ENCODE measurements around the gene LGALS1.

Gene LGALS1

DNA sequence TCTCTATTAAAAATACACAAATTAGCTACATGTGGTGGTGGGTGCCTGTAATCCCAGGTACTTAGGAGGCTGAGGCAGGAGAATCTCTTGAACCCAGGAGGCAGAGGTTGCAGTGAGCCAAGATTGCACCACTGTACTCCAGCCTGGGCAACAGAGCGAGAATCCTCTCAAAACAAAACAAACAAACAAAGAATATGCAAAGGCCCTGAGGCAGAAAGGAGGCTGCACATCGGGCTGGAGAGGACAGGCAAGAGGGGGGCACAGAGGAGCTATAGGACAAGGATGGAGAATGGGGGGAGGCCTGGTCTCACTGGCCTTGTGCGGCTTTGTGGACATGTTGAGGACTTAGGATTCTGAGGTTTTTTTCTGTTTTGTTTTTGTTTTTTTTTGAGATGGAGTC is 29.8 kb downstream of the LGALS1 start:
- no peak for TF ChIP-seq CTCF (IDR thresholded peaks at IDR 0.05; ENCODE audit: low read depth, low read length, missing control alignments)
- in situ Hi-C loops (cut with HindIII; ENCODE audit: low pct_ligation_motif_present, low sequenced_read_pairs): no loop called here
- Histone ChIP-seq H3K4me3 (ENCODE audit: low read depth, low read length) (no peak overlapping the region), H3K36me3 (replicated peaks) (no peaks in the 10 kb centered on the region), H3K27ac (no peak overlapping the region), H3K27me3 (replicated peaks) (no peaks in the 10 kb centered on the region)
- no peak for DNase-seq

DNA sequence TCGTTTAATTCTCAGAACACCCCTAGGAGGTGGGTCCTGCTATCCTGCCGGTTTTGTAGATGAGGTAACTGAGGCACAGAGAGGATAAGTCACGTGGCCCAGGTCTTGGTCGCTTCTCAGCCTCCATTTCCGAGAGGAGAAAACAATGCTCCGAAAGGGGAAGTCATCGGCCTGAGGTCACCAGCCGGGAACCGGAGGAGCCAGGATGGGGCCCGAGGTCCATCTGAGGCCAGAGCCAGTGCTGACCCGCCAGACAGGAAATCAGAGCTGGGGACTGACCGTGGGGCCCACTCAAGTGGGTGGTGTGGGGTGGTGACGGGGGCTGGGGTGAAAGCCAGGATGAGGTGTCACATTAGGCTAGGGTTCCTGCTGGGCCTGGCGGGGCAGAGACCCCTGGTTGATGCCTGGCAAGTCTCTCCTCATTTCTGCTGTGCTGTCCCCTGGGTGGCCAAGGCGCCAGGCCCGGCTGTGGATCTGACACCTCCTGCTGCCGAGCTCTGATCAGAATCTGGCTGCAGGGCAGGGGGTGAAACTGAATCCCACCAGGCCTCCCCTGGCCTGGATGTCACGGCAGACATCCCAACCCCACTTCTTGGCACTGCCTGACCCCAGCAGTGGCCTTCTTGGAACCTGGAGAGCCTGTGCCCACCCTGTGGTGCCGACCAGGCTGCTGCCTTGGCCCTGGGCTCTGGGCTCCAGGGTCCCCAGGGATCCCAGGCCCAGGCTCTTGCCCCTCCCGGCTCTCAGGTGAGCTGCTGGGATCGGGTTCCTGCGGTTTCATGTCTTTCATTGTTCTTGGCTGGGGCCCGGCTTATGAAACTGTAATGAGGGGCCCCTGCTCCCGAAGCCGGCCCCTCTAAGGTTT is 33.4 kb downstream of the LGALS1 start:
- no peak for DNase-seq
- no peak for TF ChIP-seq CTCF (IDR thresholded peaks at IDR 0.05; ENCODE audit: low read depth, low read length, missing control alignments)
- Histone ChIP-seq H3K27me3 (replicated peaks) (no peaks in the 10 kb centered on the region), H3K36me3 (replicated peaks) (no peaks in the 10 kb centered on the region), H3K27ac (no peak overlapping the region), H3K4me3 (ENCODE audit: low read depth, low read length) (no peak overlapping the region)
- in situ Hi-C loops (cut with HindIII; ENCODE audit: low pct_ligation_motif_present, low sequenced_read_pairs): no loop called here

- no peak overlapping the region for H3K4me3 ChIP-seq (ENCODE audit: low read depth, low read length)
- DNase-seq: no peak
- in situ Hi-C loops (cut with HindIII; ENCODE audit: low pct_ligation_motif_present, low sequenced_read_pairs): no loop called here
- no peaks in the 10 kb centered on the region for H3K27me3 ChIP-seq (replicated peaks)
- no peak overlapping the region for H3K27ac ChIP-seq
- no peaks in the 10 kb centered on the region for H3K36me3 ChIP-seq (replicated peaks)
- no peak for TF ChIP-seq CTCF (IDR thresholded peaks at IDR 0.05; ENCODE audit: low read depth, low read length, missing control alignments)
Measured at GRCh38 chr22:37709445-37709765, 34.0 kb downstream of the LGALS1 start.

- in situ Hi-C loops (cut with HindIII; ENCODE audit: low pct_ligation_motif_present, low sequenced_read_pairs): no loop called here
- H3K27me3 ChIP-seq (replicated peaks): no peaks in the 10 kb centered on the region
- H3K4me3 ChIP-seq (ENCODE audit: low read depth, low read length): no peak overlapping the region
- no peak overlapping the region for H3K27ac ChIP-seq
- no peak for TF ChIP-seq CTCF (IDR thresholded peaks at IDR 0.05; ENCODE audit: low read depth, low read length, missing control alignments)
- H3K36me3 ChIP-seq (replicated peaks): no peaks in the 10 kb centered on the region
- DNase-seq: no peak
Measured at GRCh38 chr22:37710675-37711074, 35.2 kb downstream of the LGALS1 start.

- no peaks in the 10 kb centered on the region for H3K27me3 ChIP-seq (replicated peaks)
- TF ChIP-seq CTCF (IDR thresholded peaks at IDR 0.05; ENCODE audit: low read depth, low read length, missing control alignments): no peak
- DNase-seq: no peak
- no peak overlapping the region for H3K27ac ChIP-seq
- in situ Hi-C loops (cut with HindIII; ENCODE audit: low pct_ligation_motif_present, low sequenced_read_pairs): no loop called here
- no peak overlapping the region for H3K4me3 ChIP-seq (ENCODE audit: low read depth, low read length)
- H3K36me3 ChIP-seq (replicated peaks): no peaks in the 10 kb centered on the region
Measured at GRCh38 chr22:37711490-37711889, 36.1 kb downstream of the LGALS1 start.

DNA sequence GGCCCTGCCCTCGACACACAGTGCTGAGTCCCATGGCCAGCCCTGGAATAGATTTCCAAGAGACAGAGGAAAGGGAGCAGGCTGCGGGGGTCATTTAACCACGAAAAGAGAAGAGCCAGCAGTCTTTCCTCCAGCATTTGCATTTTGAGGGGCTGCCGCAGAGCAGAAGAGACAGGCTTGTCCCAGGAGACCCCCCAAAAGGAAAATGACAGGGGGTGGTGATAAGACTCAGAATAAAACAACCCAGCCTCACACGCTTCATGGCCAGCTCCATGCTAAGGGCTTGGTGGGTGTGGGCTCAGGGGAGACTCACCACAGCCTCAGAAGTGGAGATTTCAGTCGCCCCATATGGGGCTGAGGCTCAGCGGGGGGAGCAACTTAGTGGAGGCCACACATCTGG is 38.3 kb downstream of the LGALS1 start:
- TF ChIP-seq CTCF (IDR thresholded peaks at IDR 0.05; ENCODE audit: low read depth, low read length, missing control alignments): no peak
- DNase-seq: no peak
- H3K27me3 ChIP-seq (replicated peaks): no peaks in the 10 kb centered on the region
- H3K4me3 ChIP-seq (ENCODE audit: low read depth, low read length): no peak overlapping the region
- no peak overlapping the region for H3K27ac ChIP-seq
- in situ Hi-C loops (cut with HindIII; ENCODE audit: low pct_ligation_motif_present, low sequenced_read_pairs): no loop called here
- H3K36me3 ChIP-seq (replicated peaks): no peaks in the 10 kb centered on the region
